PC-9 (cell line): ENCODE measurements around the gene KCNH4. TPM values are rescaled to one million over a fixed set of nuclear protein-coding genes. Genes with fewer than 3 reads are reported as not detected.

Experiments
- BruUV-seq: library from RNA; stranded (reverse); fragments of 400-500 nt; replicated peaks from 2 replicates; lab custom pipeline; 2021; lab: Mats Ljungman, UMichigan
- CTCF ChIA-PET: fragments of 300-600 bp; sonication (Branson Sonifier 250); formaldehyde crosslinking; loops from one replicate; lab custom pipeline; 2022; ENCODE audit warnings: antibody characterized with exemption; lab: Charles Lee
- POLR2A ChIA-PET: fragments of 300-600 bp; sonication (Branson Sonifier 250); formaldehyde crosslinking; loops from one replicate; lab custom pipeline; 2022; ENCODE audit warnings: antibody characterized with exemption; ENCODE audit not compliant: unreplicated experiment; lab: Charles Lee
- DNase-seq, 2 experiments: peaks; one replicate each; pipeline versions ENCODE4 v3.0.0 to v3.0.0-alpha.2; 2015 to 2022; ENCODE audit warnings: mixed read lengths in 1 of 2
- H2AFZ ChIP-seq: fragments of 200-600 bp; sonication (generic); 2 replicates; pipeline ENCODE4 v1.8.1; 2017; ENCODE audit warnings: antibody characterized with exemption
- H3F3A ChIP-seq: fragments of 200-600 bp; sonication (generic); 2 replicates; pipeline ENCODE4 v1.8.1; 2017; ENCODE audit warnings: antibody characterized with exemption, mild to moderate bottlenecking, low read depth; ENCODE audit not compliant: insufficient read depth
- H3K27ac ChIP-seq: fragments of 200-600 bp; sonication (generic); 2 replicates; pipeline ENCODE4 v1.6.1; 2016; ENCODE audit warnings: mixed run types
- H3K27me3 ChIP-seq: fragments of 200-600 bp; sonication (generic); 2 replicates; pipeline ENCODE4 v1.6.1; 2016; ENCODE audit warnings: low read depth, mixed run types; ENCODE audit not compliant: insufficient read depth
- H3K36me3 ChIP-seq: fragments of 200-600 bp; sonication (generic); 2 replicates; pipeline ENCODE4 v1.6.1; 2016; ENCODE audit warnings: low read depth, mixed run types
- H3K4me1 ChIP-seq: fragments of 200-600 bp; sonication (generic); replicated peaks from 2 replicates; pipeline ENCODE4 v1.6.1; 2016; ENCODE audit warnings: mixed run types; ENCODE audit not compliant: insufficient read depth
- H3K4me2 ChIP-seq: fragments of 200-600 bp; sonication (generic); 2 replicates; pipeline ENCODE4 v1.6.1; 2017; ENCODE audit warnings: mixed run types
- H3K4me3 ChIP-seq: fragments of 200-600 bp; sonication (generic); 2 replicates; pipeline ENCODE4 v1.6.1; 2016; ENCODE audit warnings: mixed run types
- H3K79me2 ChIP-seq: fragments of 200-600 bp; sonication (generic); 2 replicates; pipeline ENCODE4 v1.6.1; 2017; ENCODE audit warnings: low read depth, mixed run types
- H3K9me2 ChIP-seq: fragments of 200-600 bp; sonication (generic); 2 replicates; pipeline ENCODE4 v1.8.1; 2017; ENCODE audit warnings: mild to moderate bottlenecking; ENCODE audit not compliant: insufficient read depth
- H3K9me3 ChIP-seq: fragments of 200-600 bp; sonication (generic); 2 replicates; pipeline ENCODE4 v1.8.1; 2016; ENCODE audit warnings: low read depth; ENCODE audit not compliant: insufficient read depth
- H4K20me1 ChIP-seq: fragments of 200-600 bp; sonication (generic); 2 replicates; pipeline ENCODE4 v1.8.1; 2017; ENCODE audit not compliant: insufficient read depth
- EZH2 ChIP-seq: fragments of 200-600 bp; sonication (generic); IDR thresholded peaks from 2 replicates; pipeline ENCODE4 v1.8.0; 2017; ENCODE audit warnings: antibody characterized with exemption, low read depth
- intact Hi-C: fragments of 100-400 bp; cut with micrococcal nuclease; formaldehyde crosslinking; loops from one replicate; pipeline ENCODE4 v1.10.0; 2022; ENCODE audit not compliant: unreplicated experiment
- total RNA-seq: library from RNA; stranded (reverse); gene quantifications from 2 replicates; pipeline ENCODE4 v1.2.3, GENCODE V29; 2021
- TF ChIP-seq, protein P1 (sequence below): fragments of 200-600 bp; sonication (generic); conservative IDR thresholded peaks from 2 replicates; pipeline ENCODE4 v1.6.1; 2017; ENCODE audit warnings: mixed run types, antibody characterized with exemption, mild to moderate bottlenecking, moderate library complexity

KCNH4 gene
- total RNA-seq, 1 experiment from 2014 or later, result not detected

DNA sequence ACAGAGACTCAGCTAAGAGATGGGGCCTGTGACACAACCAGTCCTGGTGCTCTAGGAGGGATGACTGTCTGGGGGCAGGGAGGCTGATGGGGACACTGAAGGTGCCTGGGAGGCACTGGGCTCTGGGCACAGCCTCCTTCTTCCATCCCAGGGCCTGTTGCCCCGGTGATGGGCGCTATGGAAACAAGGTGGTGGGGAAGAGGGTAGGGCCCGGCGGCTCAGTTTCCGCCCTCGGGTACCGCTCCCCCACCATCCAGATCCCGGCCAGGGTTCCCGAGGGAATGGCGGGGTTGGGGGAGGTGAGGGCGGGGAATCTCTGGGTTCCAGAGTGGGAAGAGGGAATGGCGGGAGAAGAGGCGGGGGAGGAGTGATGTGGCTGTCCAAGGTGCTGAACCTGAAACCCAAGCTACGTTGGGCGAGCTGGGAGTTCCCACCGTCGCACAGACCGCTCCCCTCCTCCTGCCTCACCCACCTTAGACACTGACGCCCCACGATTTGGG is 981 bp downstream of the KCNH4 start:
- BruUV-seq, result no TSS peak

GRCh38 chr17:42179335-42179734 is 1.6 kb downstream of the KCNH4 start:
- BruUV-seq, result no TSS peak
- ChIA-PET POLR2A (no interaction called here), CTCF (no interaction called here)

More for the DNA sequence above, 981 bp downstream of the KCNH4 start:
- TF ChIP-seq, protein P1, sequence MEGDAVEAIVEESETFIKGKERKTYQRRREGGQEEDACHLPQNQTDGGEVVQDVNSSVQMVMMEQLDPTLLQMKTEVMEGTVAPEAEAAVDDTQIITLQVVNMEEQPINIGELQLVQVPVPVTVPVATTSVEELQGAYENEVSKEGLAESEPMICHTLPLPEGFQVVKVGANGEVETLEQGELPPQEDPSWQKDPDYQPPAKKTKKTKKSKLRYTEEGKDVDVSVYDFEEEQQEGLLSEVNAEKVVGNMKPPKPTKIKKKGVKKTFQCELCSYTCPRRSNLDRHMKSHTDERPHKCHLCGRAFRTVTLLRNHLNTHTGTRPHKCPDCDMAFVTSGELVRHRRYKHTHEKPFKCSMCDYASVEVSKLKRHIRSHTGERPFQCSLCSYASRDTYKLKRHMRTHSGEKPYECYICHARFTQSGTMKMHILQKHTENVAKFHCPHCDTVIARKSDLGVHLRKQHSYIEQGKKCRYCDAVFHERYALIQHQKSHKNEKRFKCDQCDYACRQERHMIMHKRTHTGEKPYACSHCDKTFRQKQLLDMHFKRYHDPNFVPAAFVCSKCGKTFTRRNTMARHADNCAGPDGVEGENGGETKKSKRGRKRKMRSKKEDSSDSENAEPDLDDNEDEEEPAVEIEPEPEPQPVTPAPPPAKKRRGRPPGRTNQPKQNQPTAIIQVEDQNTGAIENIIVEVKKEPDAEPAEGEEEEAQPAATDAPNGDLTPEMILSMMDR, result no peak
- no peak for TF ChIP-seq EZH2
- Histone ChIP-seq H3K4me3 (no peak overlapping the region), H3K9me3 (no peaks in the 10 kb centered on the region), H3K4me2 (no peak overlapping the region), H3K27me3 (peaks cover 33% of the 10 kb centered on the region), H4K20me1 (no peaks in the 10 kb centered on the region), H3K79me2 (no peaks in the 10 kb centered on the region), H2AFZ (no peak overlapping the region), H3K4me1 (peaks cover 12% of the 10 kb centered on the region; the same call in 1 of the 2 replicates), H3K27ac (no peak overlapping the region), H3F3A (peaks cover 14% of the 10 kb centered on the region; the same call in 1 of the 2 replicates), H3K9me2 (no peaks in the 10 kb centered on the region), H3K36me3 (no peaks in the 10 kb centered on the region)
- intact Hi-C loops, result no loop called here
- POLR2A ChIA-PET, result no interaction called here
- no peak for DNase-seq
- CTCF ChIA-PET, result no interaction called here

DNA sequence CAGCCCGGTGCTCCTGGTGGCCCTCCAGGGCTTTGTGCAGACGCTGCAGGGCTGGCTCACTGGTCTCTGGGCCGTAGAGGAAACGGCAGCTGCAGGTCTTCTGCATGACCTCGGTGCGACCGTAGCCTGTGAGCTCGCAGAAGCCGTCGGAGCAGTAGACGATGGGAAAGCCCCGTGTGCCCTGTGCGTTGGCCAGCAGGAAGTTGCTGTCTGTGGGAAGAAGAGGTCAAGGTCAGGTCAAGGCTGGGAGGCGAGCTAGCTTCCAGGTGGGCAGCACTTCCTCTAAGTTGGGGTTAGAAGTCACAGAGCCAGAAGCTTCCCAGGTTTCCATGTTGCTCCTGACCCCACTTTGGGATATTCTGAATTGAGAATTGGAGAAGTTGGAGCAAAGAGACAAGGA is 2.1 kb downstream of the KCNH4 start:
- Histone ChIP-seq H3K9me2 (no peaks in the 10 kb centered on the region), H3K27ac (no peak overlapping the region), H3K4me3 (no peak overlapping the region), H3K79me2 (no peaks in the 10 kb centered on the region), H3K4me2 (no peak overlapping the region), H3K4me1 (0 out of 2 replicates have a peak, but pooled peaks cover 8% of the 10 kb centered on the region), H4K20me1 (no peaks in the 10 kb centered on the region), H3K27me3 (peaks cover 44% of the 10 kb centered on the region), H3K36me3 (no peaks in the 10 kb centered on the region), H3K9me3 (no peaks in the 10 kb centered on the region), H3F3A (peaks cover 9% of the 10 kb centered on the region; the same call in 1 of the 2 replicates), H2AFZ (no peak overlapping the region)
- TF ChIP-seq, protein P1, result no peak
- TF ChIP-seq EZH2, result no peak
- ChIA-PET POLR2A (no interaction called here), CTCF (no interaction called here)
- DNase-seq, result no peak
- intact Hi-C loops, result no loop called here
- no TSS peak for BruUV-seq

More at GRCh38 chr17:42179335-42179734, 1.6 kb downstream of the KCNH4 start:
- Histone ChIP-seq H3F3A (peaks cover 9% of the 10 kb centered on the region; the same call in 1 of the 2 replicates), H3K79me2 (no peaks in the 10 kb centered on the region), H3K36me3 (no peaks in the 10 kb centered on the region), H3K27me3 (peaks cover 39% of the 10 kb centered on the region), H3K4me2 (no peak overlapping the region), H3K9me2 (no peaks in the 10 kb centered on the region), H4K20me1 (no peaks in the 10 kb centered on the region), H3K4me3 (no peak overlapping the region), H2AFZ (no peak overlapping the region), H3K4me1 (0 out of 2 replicates have a peak, but pooled peaks cover 8% of the 10 kb centered on the region), H3K9me3 (no peaks in the 10 kb centered on the region), H3K27ac (no peak overlapping the region)
- no peak for TF ChIP-seq EZH2
- TF ChIP-seq, protein P1, result no peak
- no peak for DNase-seq
- intact Hi-C loops, result no loop called here
